Uterus (tissue), 4 donors: ENCODE data around the gene APOC4. TPM values are rescaled to one million over a fixed set of nuclear protein-coding genes. Genes with fewer than 3 reads are reported as not detected.
A peak's percentile ranks its signal among the peaks of the same experiment; 100 is the strongest.

Experiments
- DNase-seq, 2 donors: peaks; one replicate each; pipeline ENCODE4 v3.0.0-alpha.2; 2019 to 2020
- H3K27ac ChIP-seq, 2 donors: fragments of 200-600 bp; sonication (generic); 1 replicate in 1 of 2; 2 replicates in 1 of 2; pipeline ENCODE4 v1.5.1; 2016 to 2018
- H3K27me3 ChIP-seq, 2 donors: fragments of 200-600 bp; sonication (generic); one replicate each; pipeline ENCODE4 v1.5.1; 2018 to 2019; ENCODE audit warnings: control low read depth in 1 of 2
- H3K36me3 ChIP-seq, 2 donors: fragments of 200-600 bp; sonication (generic); one replicate each; pipeline ENCODE4 v1.5.1; 2019; ENCODE audit warnings: control low read depth in 1 of 2
- H3K4me1 ChIP-seq, 2 donors: fragments of 200-600 bp; sonication (generic); one replicate each; pipeline ENCODE4 v1.5.1; 2018 to 2019; ENCODE audit warnings: control low read depth in 1 of 2
- H3K4me3 ChIP-seq, 2 donors: fragments of 200-600 bp; sonication (generic); 1 replicate in 1 of 2; 2 replicates in 1 of 2; pipeline ENCODE4 v1.5.1; 2018 to 2019; ENCODE audit warnings: mild to moderate bottlenecking in 1 of 2
- H3K9me3 ChIP-seq, 2 donors: fragments of 200-600 bp; sonication (generic); one replicate each; pipeline ENCODE4 v1.5.1; 2019; ENCODE audit warnings: control low read depth in 1 of 2
- CTCF ChIP-seq, 4 experiments: fragments of 200-600 bp in 2 of 4; fragments of 450-650 bp in 2 of 4; sonication (generic) in 2 of 4; IDR thresholded peaks; one replicate each; pipeline ENCODE4 v1.5.1; 2016 to 2019; ENCODE audit warnings: antibody characterized with exemption in 4 of 4, mild to moderate bottlenecking in 2 of 4, moderate library complexity in 1 of 4
- POLR2A ChIP-seq, 2 donors: fragments of 450-650 bp; IDR thresholded peaks; one replicate each; pipeline ENCODE4 v1.6.1; 2016; ENCODE audit warnings: antibody characterized with exemption in 2 of 2, mild to moderate bottlenecking in 1 of 2, moderate library complexity in 1 of 2
- intact Hi-C: fragments of 100-400 bp; cut with DNase I; formaldehyde crosslinking; loops from one replicate; pipeline ENCODE4 v1.15.1; 2023; ENCODE audit warnings: low total_unique reads
- total RNA-seq, 4 donors: library from RNA; depleted of rRNA in 3 of 4; stranded (reverse); fragments of >200 nt in 3 of 4; gene quantifications; one replicate each; pipeline versions ENCODE4 v1.1.0 to v1.2.4, GENCODE V29; 2014 to 2023
- donor health status: DM: yes; HTN: yes; CAD: no.

Gene APOC4
- total RNA-seq, 4 donors from 2014 or later: not detected

- TF ChIP-seq POLR2A (IDR thresholded peaks at IDR 0.05): no peak
- TF ChIP-seq CTCF (IDR thresholded peaks at IDR 0.05): no peak
- no peak for DNase-seq
- intact Hi-C loops: no loop called here
- peaks cover 0 to 5% of the 10 kb centered on the region in 2 donors for H3K27me3 ChIP-seq
- H3K9me3 ChIP-seq: no peaks in the 10 kb centered on the region
- H3K4me3 ChIP-seq: no peak overlapping the region
- H3K36me3 ChIP-seq: no peaks in the 10 kb centered on the region
- H3K4me1 ChIP-seq: no peaks in the 10 kb centered on the region
- H3K27ac ChIP-seq: no peak overlapping the region
These were observed 37.5 kb upstream of the APOC4 start for GRCh38 chr19:44904426-44904994.

- H3K27me3 ChIP-seq: peaks cover 0 to 5% of the 10 kb centered on the region in 2 donors
- no peak for DNase-seq
- no peak for TF ChIP-seq POLR2A (IDR thresholded peaks at IDR 0.05)
These were observed 36.4 kb upstream of the APOC4 start, which contains the start of gene APOE for GRCh38 chr19:44905437-44906160. Gene APOE (plus strand): TSS chr19:44905796. CDS start chr19:44906625, 829 bp downstream.

GRCh38 chr19:44907613-44908012, 34.4 kb upstream of the APOC4 start:
- H3K27ac ChIP-seq: no peak overlapping the region
- peaks cover 0 to 5% of the 10 kb centered on the region in 2 donors for H3K27me3 ChIP-seq

More at GRCh38 chr19:44905437-44906160, 36.4 kb upstream of the APOC4 start, which contains the start of gene APOE:
- intact Hi-C loops: loop anchor here (5.0 kb wide), 1 partner anchor 47 kb away; no protein-coding TSS in a partner anchor
- peak within 1 kb of the TSS in 1 of 2 donors; percentile 7 for H3K27ac ChIP-seq
- H3K4me3 ChIP-seq: peak within 1 kb of the TSS in 1 of 2 donors; percentile 11
- H3K9me3 ChIP-seq: no peaks in the 10 kb centered on the region
- H3K4me1 ChIP-seq: no peaks in the 10 kb centered on the region
- no peaks in the 10 kb centered on the region for H3K36me3 ChIP-seq

GRCh38 chr19:44908074-44908835, 33.8 kb upstream of the APOC4 start:
- Histone ChIP-seq H3K4me1 (no peaks in the 10 kb centered on the region), H3K27me3 (peaks cover 0 to 5% of the 10 kb centered on the region in 2 donors), H3K4me3 (no peak overlapping the region), H3K36me3 (no peaks in the 10 kb centered on the region), H3K27ac (no peak overlapping the region), H3K9me3 (no peaks in the 10 kb centered on the region)
- DNase-seq: no peak
- TF ChIP-seq POLR2A (IDR thresholded peaks at IDR 0.05): no peak
- TF ChIP-seq CTCF (IDR thresholded peaks at IDR 0.05): no peak
- intact Hi-C loops: loop anchor here (5.0 kb wide), 1 partner anchor 44 kb away; no protein-coding TSS in a partner anchor

More at GRCh38 chr19:44907613-44908012, 34.4 kb upstream of the APOC4 start:
- no peak for DNase-seq
- intact Hi-C loops: loop anchor here (5.0 kb wide), 1 partner anchor 45 kb away; no protein-coding TSS in a partner anchor
- H3K4me3 ChIP-seq: no peak overlapping the region
- TF ChIP-seq POLR2A (IDR thresholded peaks at IDR 0.05) (no peak), CTCF (IDR thresholded peaks at IDR 0.05) (no peak)
- H3K36me3 ChIP-seq: no peaks in the 10 kb centered on the region
- no peaks in the 10 kb centered on the region for H3K4me1 ChIP-seq
- H3K9me3 ChIP-seq: no peaks in the 10 kb centered on the region

- H3K4me1 ChIP-seq: no peaks in the 10 kb centered on the region
- no peak for DNase-seq
- peaks cover 0 to 5% of the 10 kb centered on the region in 2 donors for H3K27me3 ChIP-seq
- no peaks in the 10 kb centered on the region for H3K36me3 ChIP-seq
- H3K4me3 ChIP-seq: no peak overlapping the region
- TF ChIP-seq POLR2A (IDR thresholded peaks at IDR 0.05) (no peak), CTCF (IDR thresholded peaks at IDR 0.05) (no peak)
- intact Hi-C loops: loop anchor here (5.0 kb wide), 1 partner anchor 43 kb away; no protein-coding TSS in a partner anchor
- no peaks in the 10 kb centered on the region for H3K9me3 ChIP-seq
- H3K27ac ChIP-seq: no peak overlapping the region
These were observed 33.2 kb upstream of the APOC4 start for GRCh38 chr19:44908836-44909261.
